ENCODE data around the gene SEC14L2. TPM values are rescaled to one million over a fixed set of nuclear protein-coding genes. Genes with fewer than 3 reads are reported as not detected.

Gene SEC14L2
- total and polyA plus RNA-seq, 2 of the 8 experiments (the other 6 are each of a cell fraction or from before 2014, with no cell fraction given), result 2.8 to 3.2 TPM

DNA sequence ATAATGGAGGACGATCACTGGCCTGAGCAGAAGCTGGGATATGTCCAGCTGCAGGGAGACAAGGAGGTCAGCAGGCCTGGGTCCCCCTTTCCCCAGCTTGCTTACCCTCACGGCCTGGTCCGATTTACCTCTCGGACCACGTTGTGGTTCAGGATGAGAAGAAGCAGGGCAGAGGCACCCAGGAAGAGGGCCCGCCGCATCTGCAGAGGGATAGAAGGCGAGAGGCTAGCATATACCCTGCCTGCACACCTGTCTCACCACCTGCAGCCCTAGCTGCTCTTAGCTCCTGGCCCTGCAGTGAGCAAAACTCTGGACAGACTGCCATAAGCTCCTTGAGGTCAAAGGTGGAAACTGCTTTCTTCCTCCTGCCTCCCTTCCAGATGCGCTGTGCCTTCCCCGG, 10.9 kb upstream of the SEC14L2 start:
- Histone ChIP-seq H2BK12ac (ENCODE audit: low read depth, low read length) (no peak overlapping the region), H3K14ac (ENCODE audit: insufficient read length) (no peak overlapping the region), H2BK120ac (replicated peaks; ENCODE audit: low read depth, low read length) (no peak overlapping the region), H4K20me1 (replicated peaks in 1 of 2; ENCODE audit: control insufficient read depth in 1 of 2, insufficient read depth in 2 of 2, low read length in 2 of 2) (peaks cover 0 to 2% of the 10 kb centered on the region in 2 experiments), H3K27me3 (replicated peaks in 1 of 4; ENCODE audit: control insufficient read depth in 3 of 4, extremely low read depth in 1 of 4, insufficient read depth in 3 of 4, low read length in 3 of 4) (no peaks in the 10 kb centered on the region), H3K23ac (ENCODE audit: insufficient read length) (no peak overlapping the region), H3K4ac (replicated peaks; ENCODE audit: insufficient read length, low read depth, low read length) (no peak overlapping the region), H2BK20ac (ENCODE audit: low read length) (no peak overlapping the region), H2BK15ac (ENCODE audit: low read length) (no peak overlapping the region), H3K9ac (replicated peaks in 1 of 4; ENCODE audit: extremely low read depth in 1 of 4, low read depth in 3 of 4, low read length in 3 of 4) (no peak overlapping the region), H4K8ac (ENCODE audit: extremely low read depth, insufficient read depth, low read length) (no peak overlapping the region; the same call in 1 of the 2 replicates), H2AK5ac (ENCODE audit: low read depth, low read length) (no peak overlapping the region), H3K79me2 (ENCODE audit: control insufficient read depth in 1 of 2, insufficient read depth in 2 of 2, low read length in 2 of 2) (no peaks in the 10 kb centered on the region; a peak in 1 of 4 replicates), H2AFZ (ENCODE audit: low read length) (no peak overlapping the region), H3K4me3 (ENCODE audit: extremely low read depth in 1 of 4, insufficient read depth in 2 of 4, low read depth in 3 of 4, low read length in 4 of 4) (peak overlapping the region in 1 of 4 experiments; percentile 66; a peak in 1 of 8 replicates), H3K27ac (ENCODE audit: low read depth, low read length) (no peak overlapping the region), H3K4me1 (replicated peaks in 1 of 4; ENCODE audit: control insufficient read depth in 3 of 4, insufficient read depth in 4 of 4, low read length in 3 of 4) (peaks cover 0 to 7% (median 2%) of the 10 kb centered on the region in 4 experiments; a peak in 4 of 7 replicates), H3K36me3 (ENCODE audit: control insufficient read depth in 2 of 4, insufficient read depth in 4 of 4, low read length in 3 of 4) (peaks cover 0 to 2% (median 0%) of the 10 kb centered on the region in 4 experiments; a peak in 2 of 8 replicates), H3K4me2 (ENCODE audit: insufficient read depth in 1 of 2, low read depth in 2 of 2, low read length in 2 of 2) (peak overlapping the region; percentile 87 to 88; a peak in 3 of 4 replicates), H2BK5ac (ENCODE audit: low read depth, low read length) (no peak overlapping the region), H3K79me1 (ENCODE audit: low read depth, low read length) (no peaks in the 10 kb centered on the region), H3K9me3 (ENCODE audit: insufficient read depth in 2 of 2, low read depth in 1 of 2, low read length in 1 of 2) (peaks cover 8% of the 10 kb centered on the region in 2 experiments), H3K18ac (ENCODE audit: extremely low read depth, low read length) (no peak overlapping the region), H3K56ac (replicated peaks; ENCODE audit: insufficient read length, low read depth, low read length) (no peak overlapping the region), H3K23me2 (ENCODE audit: low read depth, low read length) (peaks cover 4% of the 10 kb centered on the region; the same call in 1 of the 2 replicates), H4K5ac (ENCODE audit: insufficient read length, low read depth, low read length) (peak overlapping the region; percentile 22), H4K91ac (replicated peaks; ENCODE audit: insufficient read length, low read length) (peak overlapping the region; percentile 30)
- DNase-seq (ENCODE audit: low read depth in 1 of 2, low spot score in 2 of 2), result no peak
- FAIRE-seq, result no peak
- TF ChIP-seq JUND (IDR thresholded peaks at IDR 0.05; ENCODE audit: low read length) (no peak), SUZ12 (IDR thresholded peaks at IDR 0.05; ENCODE audit: low read length) (no peak), RAD21 (IDR thresholded peaks at IDR 0.05 in 1 of 2, conservative IDR thresholded peaks at IDR 0.05 in 1 of 2; ENCODE audit: low read depth in 2 of 2, low read length in 2 of 2) (no peak), PHF8 (conservative IDR thresholded peaks at IDR 0.05; ENCODE audit: low read depth, low read length) (no peak)
- TF ChIP-seq, protein P1, sequence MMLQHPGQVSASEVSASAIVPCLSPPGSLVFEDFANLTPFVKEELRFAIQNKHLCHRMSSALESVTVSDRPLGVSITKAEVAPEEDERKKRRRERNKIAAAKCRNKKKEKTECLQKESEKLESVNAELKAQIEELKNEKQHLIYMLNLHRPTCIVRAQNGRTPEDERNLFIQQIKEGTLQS (IDR thresholded peaks at IDR 0.05; ENCODE audit: insufficient read depth, low read depth, low read length), result no peak
- TF ChIP-seq, protein P2, sequence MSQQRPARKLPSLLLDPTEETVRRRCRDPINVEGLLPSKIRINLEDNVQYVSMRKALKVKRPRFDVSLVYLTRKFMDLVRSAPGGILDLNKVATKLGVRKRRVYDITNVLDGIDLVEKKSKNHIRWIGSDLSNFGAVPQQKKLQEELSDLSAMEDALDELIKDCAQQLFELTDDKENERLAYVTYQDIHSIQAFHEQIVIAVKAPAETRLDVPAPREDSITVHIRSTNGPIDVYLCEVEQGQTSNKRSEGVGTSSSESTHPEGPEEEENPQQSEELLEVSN (IDR thresholded peaks at IDR 0.05), result no peak
- CTCF ChIA-PET (ENCODE audit: partially characterized antibody), result interaction anchor here (0.5 to 6.1 kb wide), 12 partner anchors 10 to 1630 kb away, joined by 3 to 28 read pairs (median 3); partner anchors contain the start of gene SEC14L2
- WGBS, 2 experiments (ENCODE audit: extremely low coverage in 1 of 2, insufficient coverage in 1 of 2, insufficient read length in 1 of 2, insufficient replicate concordance in 2 of 2, low coverage in 1 of 2, low lambda C conversion rate in 2 of 2, missing lambda C conversion rate in 1 of 2), result 86% methylated on average over 10 of the region's 10 CpGs; no CpG with 5 or more reads in 1 of the 2 experiments
- POLR2A ChIA-PET (ENCODE audit: partially characterized antibody), result interaction anchor here (0.7 to 2.7 kb wide), 5 partner anchors 10 to 50 kb away, joined by 3 to 11 read pairs (median 3); partner anchors contain the start of genes CCDC157 and SF3A1
